Endothelial cell of umbilical vein (primary cell): ENCODE results near the gene NUTF2. TPM values are rescaled to one million over a fixed set of nuclear protein-coding genes. Genes with fewer than 3 reads are reported as not detected.

Experiments used
- BruUV-seq: library from RNA; stranded (reverse); fragments of 400-500 nt; replicated peaks from 2 replicates; lab custom pipeline; 2021; lab: Mats Ljungman, UMichigan
- CTCF ChIA-PET: fragments of 300-600, 350-600 bp; sonication (Branson Sonifier 250); formaldehyde crosslinking; loops from one replicate; lab custom pipeline; 2021; ENCODE audit warnings: antibody characterized with exemption, inconsistent platforms; lab: Charles Lee
- POLR2A ChIA-PET: fragments of 300-600, 350-600 bp; sonication (Branson Sonifier 250); formaldehyde crosslinking; loops from one replicate; lab custom pipeline; 2021; ENCODE audit warnings: antibody characterized with exemption, inconsistent platforms; lab: Charles Lee
- DNase-seq: peaks from one replicate; pipeline ENCODE4 v3.0.0-alpha.2; 2011; ENCODE audit warnings: low read depth, low spot score
- FAIRE-seq: peaks from 2 replicates; lab custom pipeline; 2011; peaks lifted over from hg19 to GRCh38; lab: Jason Lieb, UNC
- H2AFZ ChIP-seq: 2 replicates; pipeline ENCODE4 v1.6.0; 2012; ENCODE audit warnings: low read depth, low read length, control low read depth, inconsistent platforms
- H3K27ac ChIP-seq: 2 replicates; pipeline ENCODE4 v1.5.1; 2011; ENCODE audit warnings: low read depth, mild to moderate bottlenecking, control low read depth, low read length, moderate library complexity; ENCODE audit not compliant: insufficient read depth
- H3K27me3 ChIP-seq, 2 experiments: 2 replicates each; pipeline versions ENCODE4 v1.6.0 to v1.6.1; 2011; ENCODE audit warnings: low read length in 2 of 2, mixed read lengths in 1 of 2; ENCODE audit not compliant: control insufficient read depth in 2 of 2, insufficient read depth in 2 of 2
- H3K36me3 ChIP-seq, 2 experiments: 2 replicates in 1 of 2; 3 replicates in 1 of 2; pipeline ENCODE4 v1.5.1; 2011; ENCODE audit warnings: low read length in 2 of 2, mild to moderate bottlenecking in 1 of 2, moderate library complexity in 1 of 2; ENCODE audit not compliant: control insufficient read depth in 2 of 2, insufficient read depth in 2 of 2; ENCODE audit errors: extremely low read depth in 1 of 2
- H3K4me1 ChIP-seq: 3 replicates; pipeline ENCODE4 v1.5.1; 2011; ENCODE audit warnings: mild to moderate bottlenecking, low read length; ENCODE audit not compliant: control insufficient read depth, insufficient read depth; ENCODE audit errors: extremely low read depth
- H3K4me2 ChIP-seq: 2 replicates; pipeline ENCODE4 v1.6.1; 2011; ENCODE audit warnings: low read length, control low read depth, mixed read lengths; ENCODE audit not compliant: insufficient read depth
- H3K4me3 ChIP-seq, 3 experiments: fragments of 200-600 bp in 1 of 3; sonication (generic), shearing (Covaris generic) in 1 of 3; replicated peaks in 1 of 3; 2 replicates each; pipeline ENCODE4 v1.5.1; 2011 to 2016; ENCODE audit warnings: control low read depth in 3 of 3, low read length in 3 of 3, mild to moderate bottlenecking in 2 of 3, inconsistent platforms in 1 of 3, low read depth in 1 of 3, moderate library complexity in 1 of 3; ENCODE audit not compliant: insufficient read depth in 1 of 3
- H3K79me2 ChIP-seq: 2 replicates; pipeline ENCODE4 v1.6.0; 2012; ENCODE audit warnings: low read length, inconsistent platforms; ENCODE audit not compliant: control insufficient read depth, insufficient read depth
- H3K9ac ChIP-seq: replicated peaks from 2 replicates; pipeline ENCODE3; 2011; ENCODE audit warnings: low read length, control low read depth; ENCODE audit not compliant: insufficient read depth; ENCODE audit errors: extremely low read depth
- H3K9me1 ChIP-seq: replicated peaks from 3 replicates; pipeline ENCODE4 v1.6.0; 2011; ENCODE audit warnings: mild to moderate bottlenecking, low read length; ENCODE audit not compliant: control insufficient read depth, insufficient read depth; ENCODE audit errors: extremely low read depth
- H3K9me3 ChIP-seq: replicated peaks from 2 replicates; pipeline ENCODE4 v1.5.1; 2012; ENCODE audit warnings: low read length, inconsistent platforms; ENCODE audit not compliant: control insufficient read depth, insufficient read depth
- H4K20me1 ChIP-seq: replicated peaks from 2 replicates; pipeline ENCODE3; 2011; ENCODE audit warnings: mild to moderate bottlenecking, low read length; ENCODE audit not compliant: control insufficient read depth, insufficient read depth; ENCODE audit errors: extremely low read depth
- GATA2 ChIP-seq: IDR thresholded peaks from 2 replicates; pipeline ENCODE4 v1.7.0; 2011; ENCODE audit warnings: low read depth, mild to moderate bottlenecking, moderate library complexity, mixed read lengths, low read length; ENCODE audit not compliant: insufficient read length, insufficient read depth
- JUN ChIP-seq: IDR thresholded peaks from 2 replicates; pipeline ENCODE4 v1.6.1; 2011; ENCODE audit warnings: borderline replicate concordance, low read depth; ENCODE audit not compliant: insufficient read length, insufficient read depth
- MAX ChIP-seq: IDR thresholded peaks from 2 replicates; pipeline ENCODE4 v1.6.1; 2011; ENCODE audit not compliant: insufficient read depth, insufficient read length
- MYC ChIP-seq: IDR thresholded peaks from one replicate; pipeline ENCODE4 v1.6.1; 2011; ENCODE audit warnings: mild to moderate bottlenecking, low read depth, low read length
- POLR2A ChIP-seq: IDR thresholded peaks from 2 replicates; pipeline ENCODE4 v1.6.1; 2012; ENCODE audit warnings: low read depth, mild to moderate bottlenecking, control low read depth, low read length
- POLR2AphosphoS5 ChIP-seq: IDR thresholded peaks from 2 replicates; pipeline ENCODE4 v1.6.1; 2012; ENCODE audit warnings: low read depth, mild to moderate bottlenecking, control low read depth, low read length, moderate library complexity; ENCODE audit not compliant: insufficient read depth
- dilution Hi-C: fragments of 300-500 bp; cut with MboI; formaldehyde crosslinking; loops from one replicate; pipeline ENCODE4 v1.15.0; 2019; ENCODE audit warnings: low sequenced_read_pairs; ENCODE audit not compliant: extremely low pct_ligation_motif_present
- intact Hi-C: fragments of 100-400 bp; cut with micrococcal nuclease; formaldehyde crosslinking; loops from one replicate; pipeline ENCODE4 v1.10.0; 2022
- polyA plus RNA-seq, 4 experiments: library from polyadenylated mRNA; depleted of rRNA in 3 of 4; stranded (reverse) in 3 of 4; unstranded in 1 of 4; fragments of >200 nt; gene quantifications; 2 replicates each; pipeline versions ENCODE4 v1.2.1 to v1.2.3, GENCODE V29; 2011 to 2012; ENCODE audit warnings: missing spikeins in 1 of 4
- total RNA-seq: library from RNA; stranded (reverse); gene quantifications from 2 replicates; pipeline ENCODE4 v1.2.3, GENCODE V29; 2021

The NUTF2 gene
- total and polyA plus RNA-seq, 2 donors (not counting 3 experiments of a cell fraction or from before 2014, with no cell fraction given) = 208 to 273 TPM

GRCh38 chr16:67805718-67806427, 40.9 kb upstream of the NUTF2 start:
- POLR2A ChIA-PET = interaction anchor here (0.6 to 2.7 kb wide), 8 partner anchors 11 to 234 kb away, joined by 3 to 7 read pairs (median 4); partner anchors contain the start of gene GFOD2
- DNase-seq = no peak
- TSS peak; percentile 25 for BruUV-seq
- Histone ChIP-seq H2AFZ (peak overlapping the region; percentile 64), H3K4me1 (peaks cover 11% of the 10 kb centered on the region), H3K4me3 (peak overlapping the region; percentile 71 to 90 (median 81)), H4K20me1 (no peaks in the 10 kb centered on the region), H3K9ac (peak overlapping the region; percentile 89), H3K9me1 (no peaks in the 10 kb centered on the region), H3K27me3 (no peaks in the 10 kb centered on the region), H3K79me2 (peaks cover 37% of the 10 kb centered on the region), H3K9me3 (no peaks in the 10 kb centered on the region), H3K4me2 (peak overlapping the region; percentile 66), H3K36me3 (peaks cover 0 to 9% of the 10 kb centered on the region in 2 experiments), H3K27ac (peak overlapping the region; percentile 49)
- dilution Hi-C loops = no loop called here
- TF ChIP-seq POLR2AphosphoS5 (no peak), POLR2A (no peak), GATA2 (no peak), MYC (no peak), MAX (no peak), JUN (no peak)
- FAIRE-seq = peak; percentile 50
- CTCF ChIA-PET = interaction anchor here (0.8 to 3.1 kb wide), 15 partner anchors 8 to 325 kb away, joined by 3 to 48 read pairs (median 4); partner anchors contain the start of genes ATP6V0D1 and GFOD2
- intact Hi-C loops = loop anchor here (1.0 to 10.0 kb wide), 4 partner anchors 35 to 281 kb away; partner anchors contain the start of genes GFOD2 and RIPOR1
